H1 (cell line): Measurements from ENCODE around the gene NRXN3. TPM values are rescaled to one million over a fixed set of nuclear protein-coding genes. Genes with fewer than 3 reads are reported as not detected.

Experiments
- CTCF ChIA-PET: fragments of 300-600 bp; sonication (Branson Sonifier 250); formaldehyde crosslinking; loops from one replicate; lab custom pipeline; 2021; ENCODE audit not compliant: partially characterized antibody; lab: Charles Lee
- POLR2A ChIA-PET: fragments of 300-600 bp; sonication (Branson Sonifier 250); formaldehyde crosslinking; loops from one replicate; lab custom pipeline; 2021; ENCODE audit warnings: inconsistent platforms; ENCODE audit not compliant: partially characterized antibody; lab: Charles Lee
- DNase-seq, 2 experiments: peaks; one replicate each; pipeline versions ENCODE4 v3.0.0 to v3.0.0-alpha.2; 2010 to 2022; ENCODE audit warnings: low spot score in 2 of 2, low read depth in 1 of 2, mixed read lengths in 1 of 2
- FAIRE-seq: peaks from 2 replicates; lab custom pipeline; 2011; peaks lifted over from hg19 to GRCh38; lab: Jason Lieb, UNC
- H2AFZ ChIP-seq: 2 replicates; pipeline ENCODE4 v1.8.1; 2012; ENCODE audit warnings: low read length, inconsistent platforms
- H2AK5ac ChIP-seq: 2 replicates; pipeline ENCODE4 v1.6.1; 2013; ENCODE audit warnings: low read depth, low read length
- H2BK120ac ChIP-seq: replicated peaks from 2 replicates; pipeline ENCODE3; 2013; ENCODE audit warnings: low read depth, low read length, inconsistent platforms
- H2BK12ac ChIP-seq: 2 replicates; pipeline ENCODE4 v1.6.1; 2013; ENCODE audit warnings: low read depth, low read length
- H2BK15ac ChIP-seq: 2 replicates; pipeline ENCODE4 v1.6.1; 2013; ENCODE audit warnings: low read length
- H2BK20ac ChIP-seq: 2 replicates; pipeline ENCODE4 v1.6.1; 2013; ENCODE audit warnings: low read length
- H2BK5ac ChIP-seq: 2 replicates; pipeline ENCODE4 v1.6.1; 2013; ENCODE audit warnings: low read depth, low read length
- H3K14ac ChIP-seq: 2 replicates; pipeline ENCODE4 v1.6.1; 2013; ENCODE audit warnings: inconsistent platforms; ENCODE audit not compliant: insufficient read length
- H3K18ac ChIP-seq: 2 replicates; pipeline ENCODE4 v1.6.1; 2013; ENCODE audit warnings: low read length; ENCODE audit errors: extremely low read depth
- H3K23ac ChIP-seq: 2 replicates; pipeline ENCODE4 v1.6.1; 2013; ENCODE audit warnings: inconsistent platforms; ENCODE audit not compliant: insufficient read length
- H3K23me2 ChIP-seq: 2 replicates; pipeline ENCODE4 v1.6.1; 2013; ENCODE audit warnings: low read depth, low read length
- H3K27ac ChIP-seq: 2 replicates; pipeline ENCODE4 v1.6.1; 2011; ENCODE audit warnings: low read depth, low read length, inconsistent platforms
- H3K27me3 ChIP-seq, 4 experiments: replicated peaks in 1 of 4; 1 replicate in 1 of 4; 2 replicates in 3 of 4; pipeline versions ENCODE4 v1.6.1 to v1.8.1; 2011 to 2013; ENCODE audit warnings: low read length in 3 of 4, mild to moderate bottlenecking in 3 of 4, inconsistent platforms in 2 of 4, mixed read lengths in 2 of 4, moderate library complexity in 1 of 4; ENCODE audit not compliant: control insufficient read depth in 3 of 4, insufficient read depth in 3 of 4; ENCODE audit errors: extremely low read depth in 1 of 4
- H3K36me3 ChIP-seq, 4 experiments: 2 replicates each; pipeline versions ENCODE4 v1.6.1 to v1.8.1; 2011 to 2013; ENCODE audit warnings: mild to moderate bottlenecking in 4 of 4, low read length in 3 of 4, moderate library complexity in 2 of 4, control low read depth in 1 of 4, inconsistent platforms in 1 of 4; ENCODE audit not compliant: insufficient read depth in 4 of 4, control insufficient read depth in 2 of 4
- H3K4ac ChIP-seq: replicated peaks from 2 replicates; pipeline ENCODE3; 2013; ENCODE audit warnings: low read length, low read depth, mixed read lengths, inconsistent platforms; ENCODE audit not compliant: insufficient read length
- H3K4me1 ChIP-seq, 4 experiments: replicated peaks in 1 of 4; 1 replicate in 1 of 4; 2 replicates in 3 of 4; pipeline versions ENCODE4 v1.6.1 to v1.8.1; 2011 to 2013; ENCODE audit warnings: low read length in 3 of 4, inconsistent platforms in 2 of 4, mixed read lengths in 1 of 4; ENCODE audit not compliant: insufficient read depth in 4 of 4, control insufficient read depth in 3 of 4
- H3K4me2 ChIP-seq, 2 experiments: 2 replicates each; pipeline versions ENCODE4 v1.6.1 to v1.8.1; 2011 to 2013; ENCODE audit warnings: low read depth in 2 of 2, low read length in 2 of 2, control low read depth in 1 of 2, inconsistent platforms in 1 of 2, mild to moderate bottlenecking in 1 of 2; ENCODE audit not compliant: insufficient read depth in 1 of 2
- H3K4me3 ChIP-seq, 4 experiments: fragments of 200-600, 300-600 bp in 1 of 4; sonication (generic), shearing (Covaris generic), sonication (Bioruptor Twin) in 1 of 4; 2 replicates each; pipeline versions ENCODE4 v1.5.1 to v1.8.1; 2011 to 2016; ENCODE audit warnings: low read length in 4 of 4, low read depth in 3 of 4, control low read depth in 2 of 4, inconsistent platforms in 2 of 4, mild to moderate bottlenecking in 2 of 4, mixed read lengths in 1 of 4, moderate library complexity in 1 of 4; ENCODE audit not compliant: insufficient read depth in 2 of 4; ENCODE audit errors: extremely low read depth in 1 of 4
- H3K56ac ChIP-seq: replicated peaks from 2 replicates; pipeline ENCODE3; 2013; ENCODE audit warnings: low read depth, mild to moderate bottlenecking, mixed read lengths, low read length, inconsistent platforms; ENCODE audit not compliant: insufficient read length
- H3K79me1 ChIP-seq: 2 replicates; pipeline ENCODE4 v1.6.1; 2013; ENCODE audit warnings: low read depth, low read length, control low read depth
- H3K79me2 ChIP-seq, 2 experiments: 2 replicates each; pipeline versions ENCODE4 v1.6.1 to v1.8.1; 2012 to 2013; ENCODE audit warnings: low read length in 2 of 2, mild to moderate bottlenecking in 2 of 2, inconsistent platforms in 1 of 2; ENCODE audit not compliant: insufficient read depth in 2 of 2, control insufficient read depth in 1 of 2
- H3K9ac ChIP-seq, 4 experiments: replicated peaks in 1 of 4; 1 replicate in 1 of 4; 2 replicates in 3 of 4; pipeline versions ENCODE4 v1.6.1 to v1.8.1; 2011 to 2013; ENCODE audit warnings: low read depth in 3 of 4, low read length in 3 of 4, control low read depth in 2 of 4, mild to moderate bottlenecking in 2 of 4, moderate library complexity in 2 of 4, inconsistent platforms in 1 of 4; ENCODE audit errors: extremely low read depth in 1 of 4
- H3K9me3 ChIP-seq, 2 experiments: 2 replicates each; pipeline versions ENCODE4 v1.6.1 to v1.8.1; 2012 to 2013; ENCODE audit warnings: mild to moderate bottlenecking in 2 of 2, moderate library complexity in 2 of 2, control low read depth in 1 of 2, inconsistent platforms in 1 of 2, low read depth in 1 of 2, low read length in 1 of 2, mixed read lengths in 1 of 2; ENCODE audit not compliant: insufficient read depth in 2 of 2
- H4K20me1 ChIP-seq, 2 experiments: replicated peaks in 1 of 2; 2 replicates each; pipeline versions ENCODE3 to v1.8.1; 2011 to 2013; ENCODE audit warnings: inconsistent platforms in 2 of 2, low read length in 2 of 2, mild to moderate bottlenecking in 1 of 2; ENCODE audit not compliant: insufficient read depth in 2 of 2, control insufficient read depth in 1 of 2
- H4K5ac ChIP-seq: 2 replicates; pipeline ENCODE4 v1.6.1; 2013; ENCODE audit warnings: low read length, low read depth, mixed read lengths, inconsistent platforms; ENCODE audit not compliant: insufficient read length
- H4K8ac ChIP-seq: 2 replicates; pipeline ENCODE4 v1.8.0; 2013; ENCODE audit warnings: mild to moderate bottlenecking, moderate library complexity, low read length, inconsistent platforms; ENCODE audit not compliant: insufficient read depth; ENCODE audit errors: extremely low read depth
- H4K91ac ChIP-seq: replicated peaks from 2 replicates; pipeline ENCODE3; 2013; ENCODE audit warnings: low read length, mixed read lengths, inconsistent platforms; ENCODE audit not compliant: insufficient read length
- ATF3 ChIP-seq: IDR thresholded peaks from 2 replicates; pipeline ENCODE4 v1.6.1; 2011; ENCODE audit warnings: low read depth, mild to moderate bottlenecking, low read length; ENCODE audit not compliant: insufficient read depth
- BRCA1 ChIP-seq: IDR thresholded peaks from 2 replicates; pipeline ENCODE4 v1.6.1; 2012; ENCODE audit warnings: low read depth, low read length, improper control_type of control experiment
- WGBS, 2 experiments: shearing (Covaris generic) in 1 of 2; methylation state at CpG; one replicate each; pipeline versions ENCODE4 v1.1.6 to v1.1.7; 2013 to 2015; ENCODE audit warnings: low lambda C conversion rate in 2 of 2, mixed read lengths in 2 of 2, inconsistent platforms in 1 of 2, low coverage in 1 of 2, missing lambda C conversion rate in 1 of 2; ENCODE audit not compliant: insufficient replicate concordance in 2 of 2, insufficient coverage in 1 of 2, insufficient read length in 1 of 2; ENCODE audit errors: extremely low coverage in 1 of 2, missing lambda C conversion rate in 1 of 2; 5-methylcytosine and 5-hydroxymethylcytosine counted together
- polyA plus RNA-seq, 7 experiments: library from polyadenylated mRNA; depleted of rRNA in 3 of 7; stranded (reverse) in 5 of 7; unstranded in 2 of 7; fragments of >200 nt in 5 of 7; fragments of 200-250 nt in 2 of 7; gene quantifications; 1 replicate in 5 of 7; 2 replicates in 1 of 7; 4 replicates in 1 of 7; pipeline versions ENCODE4 v1.2.1 to v1.2.3, GENCODE V29; 2011 to 2013; ENCODE audit warnings: missing spikeins in 2 of 7, mixed read lengths in 2 of 7
- total RNA-seq: library from RNA; stranded (reverse); fragmentation: NEBNext Ultra II Directional; extraction: Animal tissue kit (Norgen Biotek cat#: 25700); gene quantifications from 2 replicates; pipeline ENCODE4 v1.2.1, GENCODE V29; 2021

NRXN3 gene
- total and polyA plus RNA-seq, 2 of the 8 experiments (the other 6 are each of a cell fraction or from before 2014, with no cell fraction given): 2.6 to 4.1 TPM

- no peaks in the 10 kb centered on the region for H3K36me3 ChIP-seq
- H2BK20ac ChIP-seq: no peak overlapping the region
- H3K79me1 ChIP-seq: no peaks in the 10 kb centered on the region
- no peak overlapping the region for H3K4ac ChIP-seq
- no peaks in the 10 kb centered on the region for H4K20me1 ChIP-seq
- no peaks in the 10 kb centered on the region for H3K27me3 ChIP-seq
- no peak overlapping the region for H3K4me3 ChIP-seq
- H3K79me2 ChIP-seq: no peaks in the 10 kb centered on the region
- no peak overlapping the region for H3K14ac ChIP-seq
- no peak overlapping the region for H2BK15ac ChIP-seq
- no peak overlapping the region for H4K8ac ChIP-seq
- 93 to 100% methylated on average over 1 to 5 of the region's 5 CpGs for WGBS, 2 experiments
- DNase-seq (no peak), FAIRE-seq (no peak)
- H3K4me1 ChIP-seq: peaks cover 0 to 6% (median 2%) of the 10 kb centered on the region in 4 experiments; a peak in 3 of 7 replicates
- no peak overlapping the region for H4K5ac ChIP-seq
- H2BK120ac ChIP-seq: no peak overlapping the region
- no peak overlapping the region for H2BK12ac ChIP-seq
- no peak overlapping the region for H3K9ac ChIP-seq
- CTCF ChIA-PET: interaction anchor here (0.9 to 1.8 kb wide), 5 partner anchors 10 to 119 kb away, joined by 3 to 6 read pairs (median 4); no protein-coding TSS in a partner anchor
- H3K23ac ChIP-seq: no peak overlapping the region
- no peak overlapping the region for H4K91ac ChIP-seq
- no peak overlapping the region for H3K27ac ChIP-seq
- H2AK5ac ChIP-seq: no peak overlapping the region
- no peak overlapping the region for H3K18ac ChIP-seq
- H3K9me3 ChIP-seq: no peaks in the 10 kb centered on the region
- no peak overlapping the region for H3K4me2 ChIP-seq
- H2BK5ac ChIP-seq: no peak overlapping the region
- H3K23me2 ChIP-seq: no peaks in the 10 kb centered on the region
- no peak overlapping the region for H3K56ac ChIP-seq
- POLR2A ChIA-PET: no interaction called here
- H2AFZ ChIP-seq: no peak overlapping the region
- TF ChIP-seq ATF3 (no peak), BRCA1 (no peak)
These were observed 582.5 kb downstream of the NRXN3 start for GRCh38 chr14:78752518-78753188.
